Right kidney (tissue), 1 donor: ENCODE measurements around the gene OR5K3.

Source experiments
- DNase-seq: peaks from one replicate; pipeline ENCODE4 v3.0.0-alpha.2; 2016

Gene OR5K3

DNA sequence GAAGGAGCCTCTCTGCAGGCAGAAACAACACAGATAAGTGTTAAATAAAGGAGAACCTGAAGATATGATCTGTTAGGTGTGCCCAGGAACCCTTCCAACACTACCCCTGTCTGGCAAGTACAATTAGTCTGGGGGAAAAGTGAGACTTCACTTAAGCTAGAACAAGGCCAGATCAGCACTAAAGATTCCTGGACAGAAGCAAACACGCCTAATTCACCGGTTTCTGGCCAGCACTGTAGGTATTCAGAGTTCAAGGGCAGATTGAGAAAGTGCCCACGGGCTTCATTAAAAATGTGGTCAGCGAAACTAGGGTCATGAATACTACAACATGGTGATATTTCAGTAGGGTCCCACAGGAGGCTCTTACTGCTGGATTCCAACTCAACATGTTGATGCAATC is 43.9 kb downstream of the OR5K3 start:
- no peak for DNase-seq

DNA sequence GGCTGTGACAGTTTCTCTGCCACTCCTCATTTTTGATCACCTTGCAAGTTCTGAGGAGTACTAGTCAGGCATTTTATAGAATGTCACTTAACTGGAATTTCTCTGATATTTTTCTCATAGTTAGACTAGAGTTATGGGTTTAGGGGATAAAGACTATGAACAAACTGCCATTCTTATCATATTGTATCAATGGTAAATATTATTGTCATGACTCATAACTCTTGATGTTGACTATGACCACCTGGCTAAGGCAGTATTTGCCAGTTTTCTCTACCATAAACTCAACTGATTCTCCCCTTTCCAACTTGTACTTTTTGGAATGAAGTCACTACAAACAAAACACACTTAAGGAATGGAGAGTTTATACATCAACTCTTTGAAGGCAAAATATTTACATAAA is 49.8 kb downstream of the OR5K3 start:
- DNase-seq: no peak
